Epithelial cell of proximal tubule (primary cell): ENCODE results near the gene COPB1. TPM values are rescaled to one million over a fixed set of nuclear protein-coding genes. Genes with fewer than 3 reads are reported as not detected.

Experiments
- DNase-seq: peaks from one replicate; pipeline ENCODE4 v3.0.0-alpha.2; 2011; ENCODE audit warnings: low read depth
- H3K4me3 ChIP-seq: 2 replicates; pipeline ENCODE4 v1.5.1; 2011; ENCODE audit warnings: low read depth, mild to moderate bottlenecking, low read length
- total RNA-seq: library from RNA; depleted of rRNA; stranded (reverse); fragments of >200 nt; gene quantifications from 2 replicates; pipeline ENCODE4 v1.2.3, GENCODE V29; 2015
- TF ChIP-seq, protein P1 (sequence below): conservative IDR thresholded peaks from 2 replicates; pipeline ENCODE4 v1.5.1; 2012; ENCODE audit warnings: low read depth, mild to moderate bottlenecking, low read length

The COPB1 gene
- total RNA-seq, 1 donor from 2014 or later = 129 TPM

DNA sequence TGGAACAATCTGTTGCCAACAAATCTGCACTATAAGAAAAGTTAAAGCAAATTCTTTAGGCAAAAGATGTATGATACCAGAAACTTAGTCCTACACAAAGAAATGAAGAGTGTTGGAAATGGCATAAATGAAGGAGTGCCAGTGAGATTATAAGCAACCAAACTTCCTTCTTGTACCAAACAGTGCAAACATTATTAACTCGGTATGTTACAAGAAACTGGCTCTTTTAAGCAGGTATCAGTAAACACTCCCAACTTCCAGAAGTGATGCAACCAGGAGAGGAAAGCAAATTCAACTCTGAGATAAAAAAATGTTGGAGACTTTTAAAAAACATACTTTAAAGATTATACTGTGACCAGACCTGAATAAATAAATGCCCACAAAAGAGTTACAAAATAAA lies 28.5 kb downstream of the COPB1 start:
- no peak overlapping the region for H3K4me3 ChIP-seq
- DNase-seq = no peak
- TF ChIP-seq, protein P1, sequence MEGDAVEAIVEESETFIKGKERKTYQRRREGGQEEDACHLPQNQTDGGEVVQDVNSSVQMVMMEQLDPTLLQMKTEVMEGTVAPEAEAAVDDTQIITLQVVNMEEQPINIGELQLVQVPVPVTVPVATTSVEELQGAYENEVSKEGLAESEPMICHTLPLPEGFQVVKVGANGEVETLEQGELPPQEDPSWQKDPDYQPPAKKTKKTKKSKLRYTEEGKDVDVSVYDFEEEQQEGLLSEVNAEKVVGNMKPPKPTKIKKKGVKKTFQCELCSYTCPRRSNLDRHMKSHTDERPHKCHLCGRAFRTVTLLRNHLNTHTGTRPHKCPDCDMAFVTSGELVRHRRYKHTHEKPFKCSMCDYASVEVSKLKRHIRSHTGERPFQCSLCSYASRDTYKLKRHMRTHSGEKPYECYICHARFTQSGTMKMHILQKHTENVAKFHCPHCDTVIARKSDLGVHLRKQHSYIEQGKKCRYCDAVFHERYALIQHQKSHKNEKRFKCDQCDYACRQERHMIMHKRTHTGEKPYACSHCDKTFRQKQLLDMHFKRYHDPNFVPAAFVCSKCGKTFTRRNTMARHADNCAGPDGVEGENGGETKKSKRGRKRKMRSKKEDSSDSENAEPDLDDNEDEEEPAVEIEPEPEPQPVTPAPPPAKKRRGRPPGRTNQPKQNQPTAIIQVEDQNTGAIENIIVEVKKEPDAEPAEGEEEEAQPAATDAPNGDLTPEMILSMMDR = no peak

DNA sequence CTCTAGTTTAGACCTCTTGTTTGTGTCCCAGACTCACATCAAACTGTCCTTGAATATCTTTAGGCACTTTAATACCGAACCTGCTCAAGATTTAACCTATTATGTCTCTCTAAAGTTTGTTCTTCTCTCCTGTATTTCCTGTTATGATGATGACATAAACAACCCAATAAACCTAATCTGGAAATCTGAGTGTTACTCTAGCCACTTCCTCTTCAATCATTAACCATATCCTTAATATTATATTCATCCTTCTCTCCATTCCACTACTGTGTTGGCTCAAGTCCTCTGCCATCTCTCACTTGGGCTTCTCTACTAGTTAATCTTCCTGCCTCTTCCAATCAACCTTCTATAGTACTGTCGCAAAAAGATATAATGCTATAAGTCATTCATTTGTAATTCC lies 36.0 kb downstream of the COPB1 start:
- H3K4me3 ChIP-seq = no peak overlapping the region
- TF ChIP-seq, protein P1 = no peak
- no peak for DNase-seq

GRCh38 chr11:14460147-14460546 lies 39.5 kb downstream of the COPB1 start:
- H3K4me3 ChIP-seq = no peak overlapping the region
- TF ChIP-seq, protein P1 = no peak
- DNase-seq = no peak

- H3K4me3 ChIP-seq = no peak overlapping the region
- DNase-seq = no peak
- TF ChIP-seq, protein P1 = no peak
Observed at GRCh38 chr11:14458377-14458776, 41.2 kb downstream of the COPB1 start.

DNA sequence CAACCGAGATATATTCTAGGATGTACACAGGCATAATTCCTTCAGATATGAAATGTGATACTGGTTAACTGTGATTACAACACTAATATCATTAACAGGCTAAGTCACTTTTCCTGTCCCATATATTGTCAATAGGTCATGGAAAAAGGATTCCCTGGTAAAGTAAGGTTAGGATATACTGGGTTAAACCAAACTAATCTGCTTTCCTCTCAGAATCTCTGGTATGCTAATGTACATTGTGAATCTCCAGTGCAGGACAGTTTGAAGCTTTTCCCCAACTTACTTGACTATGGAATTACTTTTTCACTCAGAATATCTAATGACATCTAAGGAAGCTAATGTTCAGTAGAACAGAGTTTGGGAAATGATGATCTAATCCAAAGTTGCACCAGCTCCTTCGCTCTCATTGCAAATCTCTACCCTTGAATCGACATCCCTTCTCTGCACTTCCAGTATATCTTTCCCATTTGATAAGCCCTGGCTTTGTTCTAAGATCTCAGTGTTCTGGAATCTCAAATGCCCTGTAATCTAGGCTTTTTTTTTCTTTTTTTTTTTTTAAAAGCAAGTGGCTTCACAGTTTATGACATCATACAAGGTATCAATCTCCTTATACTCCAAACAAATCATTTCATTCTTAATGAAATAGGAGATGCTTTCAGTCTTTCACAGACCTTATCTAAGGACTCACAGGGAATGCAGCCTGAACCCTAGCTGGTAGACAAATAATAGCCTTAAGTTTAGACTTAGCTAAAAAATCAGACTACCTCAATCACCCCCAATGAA lies 43.8 kb downstream of the COPB1 start:
- no peak for DNase-seq
- no peak overlapping the region for H3K4me3 ChIP-seq
- TF ChIP-seq, protein P1 = no peak

DNA sequence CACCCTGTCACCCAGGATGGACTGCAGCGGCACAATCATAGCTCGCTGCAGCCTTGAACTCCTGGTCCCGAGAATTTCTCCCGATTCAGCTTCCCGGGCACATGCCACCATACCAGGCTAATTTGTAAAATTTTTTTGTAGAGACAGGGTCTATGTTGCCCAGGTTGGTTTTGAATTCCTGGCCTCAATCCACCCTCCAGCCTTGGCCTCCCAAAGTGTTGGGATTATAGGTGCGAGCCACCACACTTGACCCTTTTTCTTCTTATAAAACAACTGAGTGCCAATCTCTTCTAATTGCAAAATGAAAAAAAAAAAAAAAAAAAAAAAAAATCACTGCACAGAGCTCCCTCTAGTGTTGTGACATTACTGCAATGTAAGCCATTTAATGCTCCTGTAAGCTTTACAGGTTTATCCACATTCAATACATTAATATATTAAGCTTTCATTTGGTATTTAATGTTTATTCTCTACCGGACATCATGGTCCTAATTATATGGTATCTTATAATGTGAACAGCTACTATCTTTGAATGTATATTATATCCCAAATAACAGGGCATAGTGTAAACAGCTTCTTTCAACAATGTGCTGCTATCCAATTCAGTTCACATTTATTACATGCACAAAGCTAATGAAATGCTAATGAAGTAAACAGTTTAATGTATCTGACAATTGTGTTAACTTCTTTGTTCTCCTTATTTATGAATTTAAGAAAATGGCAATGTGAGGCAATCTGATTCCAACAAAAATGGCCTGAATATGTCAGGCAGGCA lies 44.6 kb downstream of the COPB1 start:
- DNase-seq = no peak
- TF ChIP-seq, protein P1 = peak; percentile 68

More for the DNA sequence above, 44.6 kb downstream of the COPB1 start:
- H3K4me3 ChIP-seq = no peak overlapping the region
